Stimulated activated CD4-positive, alpha-beta T cell treated with anti-CD3 and anti-CD28 coated beads, Interleukin-2, amount 100 ng/mL, for 48 hours (primary cell): Measurements from ENCODE around the gene SLAMF9.

Experiments
- DNase-seq, 2 donors: peaks; one replicate each; pipeline ENCODE4 v3.0.0-alpha.2; 2020

Gene SLAMF9

GRCh38 chr1:159953536-159954515, at the start of gene SLAMF9:
Gene SLAMF9, minus strand, starts transcription at chr1:159954237. Its CDS starts 100 bp downstream, at chr1:159954137.
- no peak for DNase-seq

DNA sequence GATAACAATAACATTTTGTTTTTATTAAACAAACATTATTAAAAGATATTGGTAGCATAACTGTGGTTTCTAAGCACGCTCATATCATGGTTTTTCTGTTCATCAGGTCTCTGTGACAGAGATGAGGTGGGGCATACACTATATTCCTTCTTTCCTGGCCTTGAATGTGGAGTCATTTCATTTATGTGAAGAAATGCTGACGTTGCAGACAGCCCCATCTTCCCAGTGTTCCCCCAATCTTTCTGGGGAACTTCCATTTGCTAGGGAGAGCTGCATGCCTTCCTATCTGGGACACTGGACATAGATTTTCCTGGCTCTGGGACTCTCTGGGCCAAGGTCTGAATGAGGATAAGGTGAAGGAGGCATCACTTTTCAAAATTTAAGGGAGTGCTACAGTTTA, 47.4 kb upstream of the SLAMF9 start:
- DNase-seq: no peak

DNA sequence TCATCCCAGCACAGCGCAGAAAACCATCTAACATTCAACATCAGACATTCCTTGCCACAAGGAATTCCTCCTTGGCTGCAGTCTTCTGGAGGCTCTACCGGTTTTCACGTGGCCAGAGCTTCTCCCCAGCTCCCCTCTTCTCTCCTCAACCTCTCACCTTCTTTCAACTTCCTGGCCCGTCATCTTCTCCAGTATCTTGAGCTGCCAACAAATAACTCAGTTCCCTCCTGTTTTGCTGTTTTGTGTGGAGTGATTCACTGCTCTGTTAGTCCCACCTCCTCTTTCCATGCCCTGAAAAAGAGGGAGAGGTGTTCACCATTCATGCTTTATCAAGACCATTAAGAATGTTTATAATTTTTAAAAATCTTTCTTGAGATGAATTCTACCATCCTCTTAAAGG, 45.2 kb upstream of the SLAMF9 start:
- DNase-seq: no peak

- no peak for DNase-seq
Observed at GRCh38 chr1:159996653-159997052, 42.6 kb upstream of the SLAMF9 start.

- DNase-seq: no peak
Observed at GRCh38 chr1:159994896-159995295, 40.9 kb upstream of the SLAMF9 start.

- no peak for DNase-seq
Observed at GRCh38 chr1:159993911-159994310, 39.9 kb upstream of the SLAMF9 start.

GRCh38 chr1:159992161-159992560, 38.1 kb upstream of the SLAMF9 start:
- DNase-seq: no peak

- DNase-seq: no peak
Observed at GRCh38 chr1:159991513-159991912, 37.5 kb upstream of the SLAMF9 start.

- no peak for DNase-seq
Observed at GRCh38 chr1:159990005-159990404, 36.0 kb upstream of the SLAMF9 start.

GRCh38 chr1:159989581-159989980, 35.5 kb upstream of the SLAMF9 start:
- DNase-seq: no peak

- no peak for DNase-seq
Observed at GRCh38 chr1:159988006-159988405, 34.0 kb upstream of the SLAMF9 start.

- DNase-seq: no peak
Observed at GRCh38 chr1:159987186-159987585, 33.1 kb upstream of the SLAMF9 start.

DNA sequence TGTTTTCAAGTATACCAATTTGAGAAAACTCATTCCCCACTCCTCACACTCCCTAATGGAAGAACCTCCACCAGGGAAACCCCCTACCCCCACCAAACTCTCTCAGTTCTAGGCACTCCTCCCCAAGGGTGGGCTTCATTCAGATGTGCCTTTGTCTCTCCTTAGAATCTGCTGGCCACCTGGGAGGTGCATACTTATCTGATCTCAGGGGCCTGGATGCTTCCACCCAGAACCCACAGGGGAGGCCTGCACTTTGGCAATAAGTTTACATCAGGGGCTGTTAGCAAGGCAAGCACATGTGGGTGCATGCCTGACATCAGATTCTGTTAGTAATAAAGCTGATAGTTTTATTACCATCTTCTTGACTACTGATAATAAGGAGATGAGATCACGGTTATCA, 32.5 kb upstream of the SLAMF9 start:
- DNase-seq: no peak

- no peak for DNase-seq
Observed at GRCh38 chr1:159986093-159986492, 32.1 kb upstream of the SLAMF9 start.

DNA sequence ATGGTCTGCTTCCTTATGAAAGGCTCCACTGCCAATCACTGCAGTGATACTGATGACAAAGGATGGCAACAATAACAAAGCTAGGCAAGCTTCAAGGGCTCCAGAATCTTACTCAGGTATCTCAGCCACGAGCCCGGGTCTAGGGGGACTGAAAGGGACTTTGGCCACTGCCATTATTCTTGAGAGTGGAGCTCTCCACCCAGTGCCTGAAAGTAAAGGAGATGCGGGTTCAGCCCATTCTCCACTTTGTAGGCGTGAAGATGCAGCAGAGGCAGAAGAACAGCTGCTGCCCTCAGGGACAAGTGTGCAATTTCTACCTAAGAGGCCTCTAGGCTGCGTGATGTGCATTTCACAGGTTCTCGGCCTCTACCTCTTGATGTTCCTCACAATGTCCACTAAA, 31.4 kb upstream of the SLAMF9 start:
- DNase-seq: no peak

GRCh38 chr1:159983681-159984080, 29.6 kb upstream of the SLAMF9 start:
- no peak for DNase-seq

- DNase-seq: no peak
Observed at GRCh38 chr1:159982280-159982679, 28.2 kb upstream of the SLAMF9 start.

GRCh38 chr1:159981351-159982055, 27.5 kb upstream of the SLAMF9 start:
- DNase-seq: no peak

GRCh38 chr1:159980786-159981185, 26.7 kb upstream of the SLAMF9 start:
- no peak for DNase-seq

DNA sequence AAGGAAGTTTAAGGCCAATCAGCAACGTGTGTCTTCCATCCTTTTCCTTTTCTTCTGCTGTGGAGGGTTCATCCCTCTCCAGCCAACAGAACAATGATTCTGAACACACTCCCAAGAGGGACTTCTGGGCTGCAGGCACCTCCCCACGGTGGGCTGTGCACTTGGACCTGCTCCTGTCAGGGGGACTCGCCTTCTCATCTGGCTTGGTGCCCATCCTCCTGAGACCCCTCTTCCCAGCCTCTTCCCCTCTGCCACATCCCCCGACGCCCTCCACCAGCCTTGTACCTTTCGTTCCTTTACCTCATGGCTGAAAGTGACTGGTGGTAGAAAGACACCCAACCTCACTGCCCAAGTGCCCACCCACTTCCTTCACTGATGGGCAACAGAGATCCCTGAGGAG, 26.0 kb upstream of the SLAMF9 start:
- no peak for DNase-seq

GRCh38 chr1:159979257-159979656, 25.2 kb upstream of the SLAMF9 start:
- no peak for DNase-seq

GRCh38 chr1:159978107-159978398, 24.0 kb upstream of the SLAMF9 start:
- no peak for DNase-seq

DNA sequence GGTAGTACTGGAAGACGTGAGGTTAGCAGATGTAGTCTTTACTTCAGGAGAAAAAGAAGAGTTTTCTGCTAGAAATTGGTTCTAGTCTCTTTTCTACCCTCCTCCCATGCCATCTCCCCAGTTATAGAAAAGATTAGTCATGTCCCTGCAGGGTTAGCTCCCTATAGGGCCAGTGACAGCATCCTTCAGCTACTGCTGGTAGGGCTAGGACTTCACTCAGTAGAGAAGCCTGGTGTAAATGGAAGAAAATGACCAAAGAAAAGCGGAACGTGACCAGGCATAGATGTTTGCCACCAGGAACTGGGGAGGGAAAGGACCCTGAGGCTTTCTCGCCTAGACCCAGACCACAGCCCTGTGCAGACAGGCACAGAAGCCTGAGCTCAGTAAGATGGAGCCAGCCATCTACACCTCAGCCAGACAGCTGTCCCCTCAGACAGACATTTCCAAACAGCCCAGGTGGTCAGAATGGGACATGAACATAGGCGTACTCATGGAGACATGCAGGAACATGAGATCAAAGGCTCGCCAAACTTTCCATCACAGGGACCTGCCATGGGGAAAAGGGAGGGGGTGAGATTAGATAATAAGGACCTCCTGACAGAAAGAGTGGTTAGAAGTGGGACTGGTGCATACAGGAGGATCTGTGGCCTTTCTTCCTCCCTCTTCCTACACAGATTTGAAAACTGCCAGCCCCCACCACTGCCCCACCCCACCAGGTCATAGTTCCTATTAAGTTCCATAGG, 23.5 kb upstream of the SLAMF9 start:
- no peak for DNase-seq
